ENCODE results near the gene SNX10. TPM values are rescaled to one million over a fixed set of nuclear protein-coding genes. Genes with fewer than 3 reads are reported as not detected.

SNX10 gene
- total and polyA plus RNA-seq, 8 donors: 2.9 to 23.5 (median 6.0) TPM

DNA sequence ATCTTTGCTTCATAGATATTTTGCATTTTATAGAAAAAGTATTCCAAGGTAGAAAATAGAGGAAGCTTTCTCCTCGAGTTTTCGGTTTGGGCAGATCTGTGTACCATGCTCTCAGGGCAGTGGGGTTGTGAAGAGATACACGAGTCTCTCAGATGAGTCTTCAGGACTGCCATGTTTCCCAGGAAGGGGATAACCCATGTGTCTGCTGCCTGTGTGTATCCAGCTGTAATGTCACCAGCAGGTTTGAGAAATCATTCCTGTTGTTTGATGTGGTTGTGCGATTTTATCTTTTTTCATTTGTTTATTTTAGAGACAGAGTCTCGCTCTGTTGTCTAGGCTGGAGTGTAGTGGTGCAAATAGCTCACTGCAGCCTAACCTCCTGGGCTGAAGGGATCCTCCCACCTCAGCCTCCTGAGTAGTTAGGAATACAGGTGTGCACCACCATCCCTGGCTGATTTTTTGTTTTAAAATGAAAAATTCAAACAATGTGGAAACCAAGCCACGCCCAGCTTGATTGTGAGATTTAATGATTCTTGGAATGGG, 48.9 kb downstream of the SNX10 start:
- FAIRE-seq (no peak), DNase-seq (no peak), ATAC-seq (no peak)
- TF ChIP-seq, protein P1, sequence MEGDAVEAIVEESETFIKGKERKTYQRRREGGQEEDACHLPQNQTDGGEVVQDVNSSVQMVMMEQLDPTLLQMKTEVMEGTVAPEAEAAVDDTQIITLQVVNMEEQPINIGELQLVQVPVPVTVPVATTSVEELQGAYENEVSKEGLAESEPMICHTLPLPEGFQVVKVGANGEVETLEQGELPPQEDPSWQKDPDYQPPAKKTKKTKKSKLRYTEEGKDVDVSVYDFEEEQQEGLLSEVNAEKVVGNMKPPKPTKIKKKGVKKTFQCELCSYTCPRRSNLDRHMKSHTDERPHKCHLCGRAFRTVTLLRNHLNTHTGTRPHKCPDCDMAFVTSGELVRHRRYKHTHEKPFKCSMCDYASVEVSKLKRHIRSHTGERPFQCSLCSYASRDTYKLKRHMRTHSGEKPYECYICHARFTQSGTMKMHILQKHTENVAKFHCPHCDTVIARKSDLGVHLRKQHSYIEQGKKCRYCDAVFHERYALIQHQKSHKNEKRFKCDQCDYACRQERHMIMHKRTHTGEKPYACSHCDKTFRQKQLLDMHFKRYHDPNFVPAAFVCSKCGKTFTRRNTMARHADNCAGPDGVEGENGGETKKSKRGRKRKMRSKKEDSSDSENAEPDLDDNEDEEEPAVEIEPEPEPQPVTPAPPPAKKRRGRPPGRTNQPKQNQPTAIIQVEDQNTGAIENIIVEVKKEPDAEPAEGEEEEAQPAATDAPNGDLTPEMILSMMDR (IDR thresholded peaks at IDR 0.05): no peak
- no peaks in the 10 kb centered on the region for H3K4me1 ChIP-seq
- no peaks in the 10 kb centered on the region for H3K27me3 ChIP-seq
- intact Hi-C loops (cut with DNase I): no loop called here
- no peak overlapping the region for H3K27ac ChIP-seq
- no peaks in the 10 kb centered on the region for H3K9me3 ChIP-seq
- no peaks in the 10 kb centered on the region for H3K36me3 ChIP-seq
- no peak overlapping the region for H3K4me3 ChIP-seq
- WGBS, 2 donors: 74 to 81% methylated on average over 6 of the region's 6 CpGs

DNA sequence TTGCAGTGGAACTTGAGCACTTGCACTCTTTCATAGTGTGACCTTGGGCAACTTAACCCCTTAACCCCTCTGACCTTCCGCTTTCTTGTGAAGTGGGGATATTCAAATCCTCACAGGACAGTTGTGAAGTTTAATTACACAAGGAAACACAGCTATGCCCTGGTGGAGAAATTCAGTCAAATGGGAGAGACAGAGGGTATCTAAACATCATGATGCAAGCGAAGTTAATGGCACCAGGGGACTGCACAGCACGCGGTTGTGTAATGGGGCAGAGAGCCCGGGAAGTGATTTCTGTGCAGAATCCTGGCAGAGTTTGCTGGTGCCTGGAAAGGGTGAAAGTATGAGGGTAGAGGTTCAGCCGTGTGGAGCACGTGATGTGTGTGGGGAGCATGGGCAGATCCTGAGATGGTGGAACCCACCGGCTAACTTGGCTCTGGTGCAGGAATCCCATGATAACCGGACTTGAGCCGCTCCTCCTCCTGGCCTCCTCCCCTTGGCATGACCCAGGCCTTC, 51.7 kb downstream of the SNX10 start:
- ATAC-seq (peak in 1 of 4 donors; percentile 3), FAIRE-seq (no peak), DNase-seq (no peak)
- Histone ChIP-seq H3K9me3 (no peaks in the 10 kb centered on the region), H3K4me1 (peaks cover 0 to 12% (median 7%) of the 10 kb centered on the region in 3 donors), H3K27ac (no peak overlapping the region), H3K36me3 (no peaks in the 10 kb centered on the region), H3K4me3 (no peak overlapping the region), H3K27me3 (no peaks in the 10 kb centered on the region)
- intact Hi-C loops (cut with DNase I): no loop called here
- 90 to 93% methylated on average over 9 to 10 of the region's 10 CpGs for WGBS, 2 donors
- TF ChIP-seq, protein P1 (IDR thresholded peaks at IDR 0.05): no peak

DNA sequence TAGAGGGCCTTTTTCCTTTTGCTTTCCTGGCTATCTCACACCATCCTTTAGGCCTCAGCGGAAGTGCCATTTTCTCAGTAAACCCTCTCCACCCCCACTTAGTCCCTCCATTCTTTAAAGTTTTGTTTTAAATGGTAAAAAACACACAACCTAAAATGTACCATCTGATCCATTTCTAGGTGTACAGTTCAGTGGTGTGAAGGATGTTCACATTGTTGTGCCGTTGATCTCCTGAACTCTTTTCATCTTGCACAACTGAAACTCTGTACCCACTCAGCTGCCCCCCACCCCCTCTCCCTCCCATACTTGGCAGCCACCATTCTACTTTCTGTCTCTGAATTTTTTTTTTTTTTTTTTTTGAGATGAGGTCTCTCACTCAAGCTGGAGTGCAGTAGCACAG, 52.2 kb downstream of the SNX10 start:
- no peaks in the 10 kb centered on the region for H3K27me3 ChIP-seq
- H3K4me1 ChIP-seq: peaks cover 0 to 16% (median 12%) of the 10 kb centered on the region in 3 donors
- H3K36me3 ChIP-seq: no peaks in the 10 kb centered on the region
- ATAC-seq (no peak), FAIRE-seq (no peak), DNase-seq (no peak)
- no peak overlapping the region for H3K27ac ChIP-seq
- intact Hi-C loops (cut with DNase I): no loop called here
- TF ChIP-seq, protein P1 (IDR thresholded peaks at IDR 0.05): no peak
- WGBS, 2 donors: 94 to 97% methylated on average over 2 of the region's 2 CpGs
- no peaks in the 10 kb centered on the region for H3K9me3 ChIP-seq
- H3K4me3 ChIP-seq: no peak overlapping the region

DNA sequence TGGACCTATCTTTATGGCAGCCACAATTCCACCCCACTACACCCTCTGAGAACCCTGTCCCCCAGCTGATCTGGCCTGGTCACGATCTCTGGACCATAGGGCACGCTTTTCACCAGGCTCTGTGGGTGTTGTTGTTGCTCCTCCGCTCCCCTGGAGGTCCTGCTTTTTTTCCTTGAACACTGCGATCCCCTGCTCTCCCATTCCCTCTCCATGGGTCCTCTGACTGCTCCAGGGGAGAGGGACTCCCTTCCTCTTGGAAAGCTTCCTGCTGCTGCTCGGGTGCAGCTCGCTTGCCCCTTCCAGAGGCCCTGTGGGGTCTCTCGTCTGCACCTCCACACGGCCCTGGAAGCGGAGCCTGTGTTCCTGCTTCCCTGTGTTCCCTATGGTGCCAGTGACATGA, 53.5 kb downstream of the SNX10 start:
- ATAC-seq: no peak
- Histone ChIP-seq H3K27me3 (no peaks in the 10 kb centered on the region), H3K4me3 (no peak overlapping the region), H3K36me3 (no peaks in the 10 kb centered on the region), H3K27ac (peak overlapping the region in 2 of 4 donors; percentile 81 to 88), H3K4me1 (peaks cover 0 to 26% (median 21%) of the 10 kb centered on the region in 3 donors), H3K9me3 (no peaks in the 10 kb centered on the region)
- intact Hi-C loops (cut with DNase I): no loop called here
- WGBS, 2 donors: 85 to 89% methylated on average over 9 of the region's 9 CpGs
- TF ChIP-seq, protein P1 (IDR thresholded peaks at IDR 0.05): no peak
- no peak for DNase-seq
- FAIRE-seq: no peak

DNA sequence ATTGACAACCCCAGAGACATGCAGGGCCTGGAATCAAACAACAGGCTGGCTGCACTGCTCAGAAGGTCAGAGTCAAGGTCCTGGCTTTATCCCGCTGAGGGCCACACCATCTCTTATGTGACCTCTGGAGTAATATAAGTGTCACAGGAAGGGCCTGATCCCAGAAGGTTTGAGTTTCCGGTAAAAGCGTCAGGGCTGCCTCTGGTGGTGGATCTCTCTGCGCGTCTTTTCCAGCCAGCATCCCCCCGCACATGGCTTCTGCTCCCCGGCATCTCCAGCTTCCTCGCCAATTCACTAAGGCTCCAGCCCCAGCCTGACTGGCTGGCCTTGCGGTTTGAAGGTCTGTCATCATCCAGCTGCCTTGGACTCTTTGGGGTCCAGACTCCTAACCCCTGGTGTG, 54.2 kb downstream of the SNX10 start:
- peaks cover 0 to 26% (median 21%) of the 10 kb centered on the region in 3 donors for H3K4me1 ChIP-seq
- TF ChIP-seq, protein P1 (IDR thresholded peaks at IDR 0.05): no peak
- intact Hi-C loops (cut with DNase I): no loop called here
- no peak for DNase-seq
- no peak overlapping the region for H3K4me3 ChIP-seq
- peak overlapping the region in 2 of 4 donors; percentile 81 to 88 for H3K27ac ChIP-seq
- WGBS, 2 donors: 94 to 97% methylated on average over 9 of the region's 9 CpGs
- H3K36me3 ChIP-seq: no peaks in the 10 kb centered on the region
- no peaks in the 10 kb centered on the region for H3K9me3 ChIP-seq
- no peaks in the 10 kb centered on the region for H3K27me3 ChIP-seq
- no peak for ATAC-seq
- no peak for FAIRE-seq

All from pancreas (tissue), 10 donors.